Stromal cell of bone marrow (primary cell): Measurements from ENCODE around the gene SOBP.

Experiments used
- DNase-seq: peaks from one replicate; pipeline ENCODE4 v3.0.0-alpha.2; 2012; ENCODE audit warnings: low read depth

The SOBP gene

GRCh38 chr6:107618672-107619071 is 128.8 kb downstream of the SOBP start:
- DNase-seq = no peak

GRCh38 chr6:107620732-107621131 is 130.8 kb downstream of the SOBP start:
- no peak for DNase-seq

DNA sequence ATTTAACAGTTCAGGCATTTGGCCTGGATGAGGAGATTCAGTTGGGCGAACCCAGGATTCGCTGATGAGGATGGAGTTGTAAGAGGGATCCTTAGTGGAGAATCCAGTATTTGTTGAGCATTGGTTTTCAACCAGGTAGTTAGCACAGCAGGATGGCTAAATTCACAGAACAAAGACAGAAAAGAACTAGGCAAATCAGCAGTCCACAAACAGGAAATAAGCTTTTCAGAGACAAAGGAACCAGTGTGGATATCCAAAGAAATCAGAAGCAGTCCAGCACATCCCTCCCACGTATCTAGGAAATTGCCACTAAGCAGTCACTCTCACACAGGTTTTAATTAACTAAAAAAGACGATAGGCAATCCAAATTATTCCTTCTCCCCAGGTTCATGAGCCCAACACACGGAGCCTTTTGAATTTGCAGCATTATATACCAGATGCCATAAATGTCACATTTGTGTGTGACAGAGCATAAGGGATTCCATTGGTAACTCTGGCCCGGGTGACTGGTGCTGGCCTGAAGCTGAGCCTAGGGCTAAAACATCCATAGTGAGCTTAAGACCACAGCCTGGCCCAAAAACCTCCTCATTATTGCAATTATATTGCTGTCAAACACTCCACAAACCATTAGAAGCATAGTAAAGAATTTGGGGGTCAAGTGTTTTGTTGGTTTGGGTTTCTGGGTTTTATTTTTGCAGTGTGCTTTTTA is 131.5 kb downstream of the SOBP start:
- no peak for DNase-seq

GRCh38 chr6:107622269-107622668 is 132.4 kb downstream of the SOBP start:
- DNase-seq = no peak

- no peak for DNase-seq
Observed at GRCh38 chr6:107624050-107624449, 134.1 kb downstream of the SOBP start.

GRCh38 chr6:107624541-107624940 is 134.6 kb downstream of the SOBP start:
- no peak for DNase-seq

DNA sequence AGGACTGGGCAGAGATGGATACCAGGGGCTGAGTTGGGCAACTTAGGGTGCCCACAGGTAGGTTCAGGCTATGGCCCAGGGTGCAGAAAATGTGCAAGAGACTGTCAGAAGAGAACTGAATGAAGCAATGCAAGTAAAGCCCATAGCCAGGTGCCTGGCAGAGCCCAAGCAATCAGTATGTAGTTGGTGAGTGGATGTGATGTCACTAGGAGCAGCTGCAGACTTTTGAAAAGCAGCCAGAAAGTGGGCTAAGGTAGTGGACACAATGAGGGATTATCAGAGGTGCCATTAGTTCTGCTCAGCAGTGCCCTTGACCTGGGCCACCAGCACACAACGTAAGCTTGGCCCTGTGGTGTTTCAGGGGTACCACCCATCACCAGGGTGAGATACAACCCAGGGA is 135.3 kb downstream of the SOBP start:
- DNase-seq = no peak

DNA sequence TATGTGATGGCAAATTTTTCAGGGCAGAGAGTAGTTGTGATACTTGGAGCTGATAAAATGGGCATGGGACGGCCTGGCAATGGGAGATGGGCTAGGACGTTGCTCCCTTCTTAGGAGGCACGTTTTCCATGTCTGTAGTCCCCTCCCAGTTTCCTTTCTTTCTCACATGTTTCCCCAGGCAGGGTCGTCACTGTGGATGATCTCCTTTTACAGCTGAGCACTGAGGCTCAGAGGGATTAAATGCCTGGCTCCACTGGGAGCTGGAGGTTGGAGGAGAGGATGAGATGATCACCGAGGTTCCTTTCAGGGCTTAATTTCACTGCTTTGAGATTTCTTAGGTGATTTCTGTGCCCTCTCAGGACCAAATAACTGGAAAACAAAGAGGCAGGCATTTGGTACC is 136.7 kb downstream of the SOBP start:
- no peak for DNase-seq

DNA sequence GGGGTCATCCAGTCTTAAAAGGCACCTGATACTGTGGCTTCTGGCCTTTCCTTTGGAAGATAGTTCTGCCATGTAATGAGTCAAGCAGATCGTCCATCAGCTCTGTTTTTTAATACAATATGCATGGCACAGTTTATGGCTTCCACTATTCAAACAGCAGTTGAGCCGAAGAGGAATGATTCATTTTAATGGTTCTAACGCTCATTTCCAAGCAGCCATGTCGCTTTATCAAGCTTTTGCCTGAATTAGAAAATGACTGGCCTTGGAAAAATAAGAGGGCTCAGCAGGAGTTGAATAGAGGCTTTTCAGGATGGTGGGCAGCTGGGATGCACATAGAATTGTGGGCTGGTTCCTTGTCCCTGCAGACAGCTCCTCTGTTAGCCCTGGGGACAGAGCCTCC is 138.1 kb downstream of the SOBP start:
- DNase-seq = no peak

- no peak for DNase-seq
Observed at GRCh38 chr6:107628878-107629277, 139.0 kb downstream of the SOBP start.

GRCh38 chr6:107629548-107630129 is 139.7 kb downstream of the SOBP start:
- no peak for DNase-seq

DNA sequence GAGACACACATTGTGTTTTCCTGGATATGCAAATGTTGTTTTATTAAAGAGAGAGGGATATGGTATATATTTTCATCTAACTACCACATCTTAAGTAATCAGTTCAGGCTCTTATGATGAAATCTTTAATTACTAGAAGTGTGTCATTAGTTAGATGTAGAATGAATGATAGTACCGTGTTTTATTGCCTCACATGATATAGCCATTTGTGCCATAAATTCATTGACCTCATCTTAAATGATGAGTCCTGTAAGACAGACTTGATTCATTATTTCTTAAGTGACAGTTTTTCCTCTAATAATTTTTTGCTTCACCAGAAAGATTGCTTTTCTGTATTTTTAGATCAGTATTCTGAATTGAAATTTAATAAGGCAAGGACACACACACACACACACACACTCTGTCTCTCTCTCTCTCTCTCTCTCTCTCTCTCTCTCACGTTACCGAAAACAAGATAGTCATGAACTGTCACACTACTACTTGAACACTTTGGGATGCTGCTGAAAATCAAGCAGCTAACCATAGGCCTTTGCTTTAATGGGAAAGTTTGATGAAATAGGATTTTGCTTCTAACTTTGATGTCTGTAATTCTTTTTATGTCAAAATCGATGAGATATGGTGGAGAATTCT is 140.5 kb downstream of the SOBP start:
- no peak for DNase-seq

DNA sequence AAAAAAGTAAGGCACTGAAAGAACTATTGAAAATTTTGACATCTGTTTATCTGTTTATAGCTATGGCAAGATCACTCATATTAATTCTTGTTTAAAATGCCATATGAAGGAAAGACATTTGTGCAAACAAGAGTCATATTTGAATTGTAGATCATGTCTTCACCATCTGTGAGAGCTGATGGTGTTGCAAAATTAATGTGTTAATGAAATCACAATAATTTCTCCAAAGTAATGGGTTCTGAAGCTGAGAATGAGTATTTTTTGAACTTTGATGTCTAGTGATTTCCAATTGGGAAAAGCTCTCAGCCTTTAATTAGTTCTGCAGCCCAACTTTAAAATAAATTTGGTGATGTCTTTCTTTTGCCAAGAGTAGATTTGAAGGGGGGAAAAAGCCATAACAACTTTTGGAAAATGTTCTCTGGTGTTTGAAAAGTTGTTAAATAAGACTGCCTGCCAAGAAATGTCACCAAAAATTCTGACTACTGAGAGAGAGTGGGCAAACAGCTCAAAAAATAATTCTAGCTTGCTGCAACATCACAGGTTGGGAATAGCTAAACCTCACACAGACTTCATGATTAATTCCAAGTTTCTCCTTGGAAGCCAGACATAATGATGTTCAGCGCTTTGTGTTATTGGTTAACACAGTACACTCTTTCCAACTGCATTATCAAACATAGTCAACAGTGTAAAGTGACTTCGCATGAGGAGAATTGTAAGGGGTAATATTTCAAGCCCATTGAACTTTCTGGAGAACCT is 142.6 kb downstream of the SOBP start:
- DNase-seq = no peak

DNA sequence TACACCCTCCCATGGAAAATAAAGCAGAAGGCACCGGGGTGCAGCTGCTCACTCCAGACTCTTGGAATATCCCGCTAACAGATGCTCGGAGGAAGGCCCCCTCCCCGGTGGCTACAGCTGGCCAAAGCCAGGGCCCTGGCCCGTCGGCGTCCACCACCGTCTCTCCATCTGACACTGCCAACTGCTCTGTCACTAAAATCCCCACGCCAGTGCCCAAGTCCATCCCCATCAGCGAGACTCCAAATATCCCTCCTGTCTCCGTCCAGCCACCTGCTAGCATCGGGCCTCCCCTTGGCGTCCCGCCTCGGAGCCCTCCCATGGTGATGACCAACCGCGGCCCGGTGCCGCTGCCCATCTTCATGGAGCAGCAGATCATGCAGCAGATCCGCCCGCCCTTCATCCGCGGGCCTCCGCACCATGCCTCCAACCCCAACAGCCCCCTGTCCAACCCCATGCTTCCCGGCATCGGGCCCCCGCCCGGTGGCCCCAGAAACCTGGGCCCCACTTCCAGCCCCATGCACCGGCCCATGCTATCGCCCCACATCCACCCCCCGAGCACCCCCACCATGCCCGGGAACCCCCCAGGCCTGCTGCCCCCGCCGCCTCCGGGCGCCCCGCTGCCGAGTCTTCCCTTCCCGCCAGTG is 143.9 kb downstream of the SOBP start:
- DNase-seq = no peak

GRCh38 chr6:107634324-107635056 is 144.6 kb downstream of the SOBP start:
- DNase-seq = no peak

- no peak for DNase-seq
Observed at GRCh38 chr6:107635057-107635515, 145.2 kb downstream of the SOBP start.

- no peak for DNase-seq
Observed at GRCh38 chr6:107636486-107636885, 146.6 kb downstream of the SOBP start.

DNA sequence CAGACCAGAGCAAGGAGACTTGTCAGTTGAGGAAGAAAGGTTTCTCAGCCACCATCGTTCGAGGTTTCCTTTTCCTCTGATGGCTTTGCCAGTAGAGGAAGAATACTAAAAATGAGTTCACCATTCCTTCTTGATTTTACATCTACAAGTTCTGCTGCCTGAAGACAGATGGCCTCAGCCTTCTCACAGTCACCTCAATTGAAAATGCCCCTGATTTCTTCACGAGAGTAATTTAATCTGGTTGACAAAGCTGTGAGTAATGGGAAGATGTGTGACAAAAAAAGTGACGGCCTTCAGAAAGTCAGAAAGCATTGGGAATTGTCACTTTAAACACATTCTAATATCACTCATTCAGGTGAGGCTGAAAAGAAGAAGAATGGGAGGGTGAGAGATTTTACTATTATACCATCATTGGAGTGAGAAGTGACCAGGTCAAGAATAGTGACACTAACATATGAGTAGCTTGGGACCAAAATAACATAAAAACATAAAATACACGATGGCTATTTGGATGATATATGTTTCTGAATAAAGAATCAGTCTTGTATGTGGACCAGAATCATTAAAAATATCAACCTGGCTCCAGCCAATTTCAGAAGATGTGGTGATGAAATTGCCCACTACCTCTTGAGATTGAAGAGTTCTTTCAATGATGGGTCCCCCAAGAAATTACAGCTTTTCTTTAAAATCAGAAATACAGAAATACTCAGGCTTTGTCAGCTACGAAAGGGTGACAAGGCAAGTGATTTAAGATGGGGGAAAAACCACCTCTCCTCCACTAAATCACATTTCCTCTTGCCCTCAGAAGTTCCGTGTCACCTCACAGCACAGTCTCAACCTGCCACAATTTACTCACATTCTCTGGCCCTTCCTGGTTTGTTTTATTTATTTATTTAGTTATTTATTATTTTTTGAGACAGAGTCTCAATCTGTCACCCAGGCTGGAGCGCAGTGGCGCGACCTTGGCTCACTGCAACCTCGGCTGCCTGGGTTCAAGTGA is 147.7 kb downstream of the SOBP start:
- no peak for DNase-seq

DNA sequence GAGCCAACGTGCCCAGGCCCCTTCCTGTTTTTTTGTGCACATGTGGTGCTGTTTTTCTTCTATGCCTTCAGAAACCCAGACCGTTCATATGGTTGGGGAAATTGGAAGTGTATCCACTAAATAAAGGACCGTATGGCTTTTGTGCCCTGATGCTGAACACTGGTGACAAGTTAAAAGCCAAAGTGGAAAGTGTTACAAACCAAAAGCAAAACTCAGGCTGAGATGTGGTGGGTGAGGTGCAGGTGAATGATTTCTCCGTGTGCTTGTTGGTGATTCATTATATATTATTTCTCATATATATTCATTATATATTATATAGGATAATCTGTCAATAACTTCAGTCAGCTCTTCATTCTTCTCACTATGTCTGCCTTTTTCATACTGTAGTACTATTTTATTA is 148.6 kb downstream of the SOBP start:
- DNase-seq = no peak

DNA sequence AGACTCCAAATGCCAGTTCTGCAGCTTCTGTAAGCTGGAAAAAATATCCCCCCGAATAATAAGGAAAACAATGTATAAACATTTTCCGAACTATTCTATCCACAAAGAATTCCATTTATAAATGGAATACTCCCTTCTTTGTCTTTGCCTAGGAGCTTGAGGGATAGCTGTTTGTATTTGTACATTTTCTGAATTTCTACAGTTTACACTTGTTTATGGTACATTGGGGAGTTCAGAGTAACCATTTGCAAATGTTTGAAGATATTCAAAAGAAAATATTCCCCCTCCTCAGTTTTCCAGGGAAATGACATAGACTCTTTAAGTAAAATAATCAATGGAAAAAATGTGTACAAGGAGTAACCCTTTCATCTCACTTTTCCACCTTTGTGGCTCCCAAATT is 149.6 kb downstream of the SOBP start:
- DNase-seq = no peak
